Fibroblast of skin of abdomen (primary cell): ENCODE results near the gene SEC61B.
A peak's percentile ranks its signal among the peaks of the same experiment; 100 is the strongest.
"Not testable (repeated sequence)": the region's sequence is repeated elsewhere in the genome, so short reads cannot be mapped to it uniquely, and the experiment has no call there.

ENCODE experiments used
- DNase-seq: peaks from one replicate; pipeline ENCODE4 v3.0.0-alpha.2; 2013

The SEC61B gene

DNA sequence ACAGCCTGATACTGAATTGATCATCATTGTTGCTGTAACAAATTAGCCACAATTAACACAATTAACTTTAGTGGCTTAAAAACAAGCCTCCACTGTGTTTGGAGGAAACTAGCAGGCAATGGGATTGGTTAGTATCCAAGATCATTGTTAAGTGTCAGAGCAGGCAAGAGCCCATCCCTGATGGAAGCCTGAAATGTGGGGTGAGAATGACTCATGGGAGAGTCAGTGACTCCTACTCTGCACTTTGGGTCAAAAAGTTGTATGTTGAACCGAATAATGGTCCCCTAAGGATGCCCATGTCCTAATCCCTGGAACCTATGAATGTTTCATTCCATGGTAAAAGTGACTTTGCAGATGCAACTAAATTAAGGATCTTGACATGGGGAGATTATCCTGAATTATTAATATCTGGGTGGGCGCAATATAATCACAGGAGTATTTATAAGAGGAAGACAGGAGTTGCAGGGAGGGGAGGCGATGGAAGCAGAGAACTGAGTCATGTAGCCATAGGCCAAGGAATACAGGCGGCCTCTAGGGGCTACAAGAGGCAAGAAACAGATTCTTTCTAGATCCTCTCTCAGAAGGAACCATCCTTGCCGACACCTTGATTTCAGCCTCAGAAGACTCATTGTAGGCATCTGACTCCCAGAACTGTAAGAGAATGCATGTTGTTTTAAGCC is 29.2 kb upstream of the SEC61B start:
- DNase-seq = peak; percentile 23

GRCh38 chr9:99193466-99193821 is 28.6 kb upstream of the SEC61B start:
- no peak for DNase-seq

DNA sequence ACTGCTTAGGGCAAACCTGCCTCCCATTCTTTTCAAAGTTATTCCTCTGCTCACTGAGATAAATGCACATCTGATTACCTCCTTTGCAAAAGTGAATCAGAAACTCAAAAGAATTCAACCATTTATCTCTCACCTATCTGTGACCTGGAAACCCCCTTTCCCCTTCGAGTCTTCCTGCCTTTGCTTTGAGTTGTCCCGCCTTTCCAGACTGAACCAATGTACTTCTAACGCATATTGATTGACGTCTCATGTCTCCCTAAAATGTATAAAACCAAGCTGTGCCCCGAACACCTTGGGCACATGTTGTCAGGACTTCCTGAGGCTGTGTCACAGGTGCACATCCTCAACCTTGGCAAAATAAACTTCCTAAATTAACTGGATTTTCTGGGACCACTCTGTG is 25.6 kb upstream of the SEC61B start:
- not testable (repeated sequence) for DNase-seq

- DNase-seq = no peak
Observed at GRCh38 chr9:99197124-99197630, 24.9 kb upstream of the SEC61B start.

- DNase-seq = no peak
Observed at GRCh38 chr9:99197987-99198386, 24.1 kb upstream of the SEC61B start.

DNA sequence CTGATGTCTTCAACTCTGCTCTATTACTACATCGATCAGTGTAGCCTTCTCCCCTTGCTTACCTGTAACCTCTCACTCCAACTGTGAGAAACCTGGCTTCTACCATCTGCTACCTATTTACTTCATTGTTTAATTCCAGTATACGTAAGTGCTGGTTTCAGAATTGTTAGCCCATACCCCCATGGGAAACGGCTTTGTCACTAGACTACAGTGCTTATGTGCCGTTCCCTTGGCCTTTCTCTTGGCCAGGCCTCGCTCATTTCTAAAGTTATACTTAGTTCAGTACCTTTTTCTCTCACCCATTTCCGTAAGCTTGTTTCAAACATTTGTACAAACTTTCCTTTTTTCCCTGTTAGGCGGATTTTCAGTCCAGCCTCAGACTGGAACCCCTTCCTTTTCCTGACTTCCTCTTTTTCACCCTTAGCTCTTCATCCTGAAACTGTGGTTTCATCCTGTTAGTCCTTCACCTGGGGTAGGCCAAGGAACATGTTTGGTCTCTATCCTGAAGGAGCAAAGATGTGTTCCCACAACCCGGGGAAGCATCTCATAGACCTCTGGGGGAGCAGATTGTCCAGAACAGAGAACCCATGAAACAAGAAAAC is 22.0 kb upstream of the SEC61B start:
- no peak for DNase-seq

GRCh38 chr9:99201603-99202002 is 20.5 kb upstream of the SEC61B start:
- DNase-seq = no peak

DNA sequence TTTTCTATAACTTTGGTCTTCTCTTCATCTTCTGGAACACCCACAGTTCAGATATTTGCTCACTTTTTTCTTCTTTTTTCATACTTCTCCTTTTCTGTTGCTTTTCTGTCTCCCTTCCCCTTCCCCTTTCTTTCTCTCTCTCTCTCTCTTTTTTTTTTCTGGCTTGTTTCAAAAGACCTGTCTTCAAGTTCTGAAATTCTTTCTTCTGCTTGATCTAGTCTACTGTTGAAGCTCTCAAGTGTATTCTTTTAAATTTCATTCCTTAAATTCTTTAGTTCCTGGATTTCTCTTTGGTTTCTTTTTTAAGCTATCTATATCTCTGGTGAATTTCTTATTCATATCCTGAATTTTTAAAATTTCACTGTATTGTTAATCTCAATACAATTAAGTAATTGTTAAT is 11.5 kb upstream of the SEC61B start:
- no peak for DNase-seq

DNA sequence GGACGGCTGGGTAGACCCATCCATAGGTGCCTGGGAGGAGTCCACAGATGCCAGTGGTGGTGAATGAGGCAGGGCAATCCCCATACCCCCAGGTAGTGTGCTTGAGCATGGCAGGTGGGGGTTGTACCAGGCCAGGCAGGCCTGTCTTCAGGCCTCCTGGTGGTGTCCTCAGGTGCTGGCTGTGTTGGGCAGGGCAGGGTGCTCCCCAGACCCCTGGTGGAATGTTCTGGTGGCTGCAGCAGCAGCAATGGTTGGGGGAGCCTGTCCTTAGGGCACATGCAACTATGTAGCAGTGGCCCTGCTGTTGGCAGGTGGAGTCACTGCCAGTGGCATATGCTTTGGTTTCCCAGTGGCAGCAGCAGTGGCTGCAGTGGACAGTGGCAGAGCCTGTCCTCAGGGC is 10.3 kb upstream of the SEC61B start:
- no peak for DNase-seq

DNA sequence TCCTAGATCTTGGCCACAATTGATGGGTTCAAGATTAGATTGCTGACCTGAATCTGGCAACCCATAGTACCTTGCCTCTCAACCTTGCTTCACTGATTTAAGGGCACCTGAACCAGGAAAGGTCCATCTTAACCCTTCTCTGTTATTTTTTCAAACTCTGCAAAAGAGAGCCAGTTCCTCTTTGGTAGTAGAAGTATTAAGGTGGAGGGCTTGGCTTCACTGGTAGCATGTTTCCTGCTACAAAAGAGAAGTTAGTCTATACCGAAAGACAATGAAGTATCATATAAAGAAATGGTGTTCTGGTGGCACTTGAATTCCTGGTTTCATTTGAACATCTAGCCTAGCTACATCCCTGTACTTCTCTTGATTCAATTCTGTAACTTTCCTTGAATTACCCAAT is 8.9 kb upstream of the SEC61B start:
- DNase-seq = no peak

DNA sequence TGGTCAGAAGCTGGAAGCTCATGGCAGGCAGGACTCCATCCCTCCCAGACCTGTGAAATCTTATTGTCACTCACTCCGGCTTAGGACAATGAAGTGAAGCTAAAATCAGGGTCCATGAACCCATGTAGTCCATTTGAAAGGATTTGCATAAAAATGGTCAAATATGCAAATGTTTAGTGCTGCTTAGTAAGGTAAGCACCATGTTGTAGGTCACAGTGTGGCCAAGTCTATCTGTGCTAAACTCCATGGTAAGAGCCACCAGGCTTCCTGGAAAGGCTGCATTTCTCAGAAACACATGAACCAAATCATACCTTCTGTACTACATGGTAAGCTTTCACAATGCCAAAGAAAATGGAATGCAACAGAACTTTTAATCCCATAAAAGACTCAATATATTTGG is 6.0 kb upstream of the SEC61B start:
- no peak for DNase-seq

GRCh38 chr9:99220011-99220410 is 2.1 kb upstream of the SEC61B start:
- DNase-seq = no peak

DNA sequence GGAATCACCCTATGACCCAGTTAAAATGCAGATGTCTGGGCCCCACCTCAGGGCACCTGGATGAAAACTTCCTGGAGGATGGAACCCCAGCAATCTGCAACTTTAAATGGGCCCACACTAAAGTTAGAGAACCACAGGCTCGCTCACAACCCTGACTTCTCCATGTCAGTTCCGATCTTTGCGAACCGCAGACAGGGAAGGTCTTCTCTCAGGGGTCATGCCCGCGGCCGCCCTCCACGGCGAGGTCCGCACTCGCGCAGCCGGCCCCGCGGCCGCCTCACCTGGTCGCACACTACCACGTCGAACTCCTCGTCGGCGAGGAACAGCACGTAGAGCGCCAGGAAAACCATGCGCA is 839 bp upstream of the SEC61B start:
- no peak for DNase-seq

DNA sequence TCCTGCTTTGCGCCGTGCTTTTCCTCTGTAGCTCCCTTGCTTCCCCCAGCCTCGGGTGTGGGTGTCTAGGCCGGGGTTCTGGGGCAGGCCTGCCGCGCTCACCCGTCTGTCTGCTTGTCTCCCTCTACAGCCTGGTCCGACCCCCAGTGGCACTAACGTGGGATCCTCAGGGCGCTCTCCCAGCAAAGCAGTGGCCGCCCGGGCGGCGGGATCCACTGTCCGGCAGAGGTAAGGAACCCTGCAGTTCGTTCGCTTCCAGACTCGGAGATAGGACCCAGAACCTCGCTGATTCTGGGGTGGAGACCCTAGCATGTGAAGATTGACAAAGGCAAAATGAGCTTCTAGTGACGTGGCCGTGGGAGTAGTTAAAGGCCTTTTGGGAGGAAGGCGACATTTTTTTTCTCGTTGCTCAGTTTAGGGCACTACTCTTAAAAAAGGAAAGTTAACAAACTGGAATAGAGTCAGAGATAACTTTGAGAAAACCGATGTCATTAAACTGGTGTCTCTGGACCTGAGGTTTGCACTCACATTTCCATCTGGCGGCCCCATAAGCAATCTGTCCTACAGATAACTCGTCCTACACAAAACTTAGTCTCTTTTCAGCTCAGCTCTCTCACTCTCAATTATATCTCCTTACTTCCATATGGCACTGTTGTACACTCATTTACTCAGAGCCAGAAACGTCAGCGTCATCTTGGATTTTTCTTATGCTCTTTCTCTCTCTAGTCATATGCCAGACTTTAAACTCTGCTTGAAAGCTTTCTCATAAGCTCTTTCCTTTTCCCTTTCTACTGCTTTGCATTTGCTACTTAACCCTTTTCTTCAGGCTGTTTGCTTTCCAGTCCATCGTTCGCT is 561 bp downstream of the SEC61B start:
- DNase-seq = peak; percentile 6

- no peak for DNase-seq
Observed at GRCh38 chr9:99224445-99224844, 2.4 kb downstream of the SEC61B start.

DNA sequence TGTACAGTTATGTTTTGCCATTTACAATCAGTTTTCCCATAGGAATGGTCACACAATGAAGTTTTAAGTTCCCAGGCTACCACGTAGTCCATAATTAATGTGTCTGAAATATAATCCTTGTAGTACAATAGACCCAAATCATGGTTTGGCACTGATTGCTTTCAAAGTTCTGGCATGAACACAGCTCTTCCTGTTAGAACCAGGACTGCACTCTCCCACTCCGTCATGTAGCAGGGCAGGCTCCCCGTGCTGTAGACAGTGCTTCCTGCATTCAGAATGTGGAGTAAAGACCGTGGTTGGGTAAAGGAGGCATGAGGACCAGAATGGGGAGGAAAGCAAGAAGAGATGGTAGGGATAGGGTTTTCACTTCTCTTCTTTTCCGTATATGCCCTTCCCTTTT is 4.0 kb downstream of the SEC61B start:
- DNase-seq = no peak

DNA sequence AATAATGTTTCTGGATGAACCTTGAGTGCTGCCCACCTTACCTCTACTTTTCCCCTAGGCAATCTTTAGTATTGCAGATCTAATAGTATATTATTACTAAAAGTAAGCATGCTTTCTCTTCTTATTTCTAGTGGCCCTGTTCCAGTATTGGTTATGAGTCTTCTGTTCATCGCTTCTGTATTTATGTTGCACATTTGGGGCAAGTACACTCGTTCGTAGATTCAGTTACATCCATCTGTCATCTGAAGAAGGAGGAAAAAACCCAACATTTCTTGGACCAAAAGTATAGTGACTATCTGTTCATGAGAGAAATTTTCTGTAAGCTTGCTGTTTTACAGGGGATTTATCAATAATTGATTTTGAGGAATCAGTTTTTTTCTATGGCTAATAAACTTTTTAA is 8.1 kb downstream of the SEC61B start:
- DNase-seq = no peak

GRCh38 chr9:99231711-99232110 is 9.6 kb downstream of the SEC61B start:
- DNase-seq = no peak

- DNase-seq = no peak
Observed at GRCh38 chr9:99234618-99235017, 12.5 kb downstream of the SEC61B start.

- no peak for DNase-seq
Observed at GRCh38 chr9:99235069-99235468, 13.0 kb downstream of the SEC61B start.

- no peak for DNase-seq
Observed at GRCh38 chr9:99235926-99236634, 14.0 kb downstream of the SEC61B start.

- no peak for DNase-seq
Observed at GRCh38 chr9:99237356-99237755, 15.3 kb downstream of the SEC61B start.

DNA sequence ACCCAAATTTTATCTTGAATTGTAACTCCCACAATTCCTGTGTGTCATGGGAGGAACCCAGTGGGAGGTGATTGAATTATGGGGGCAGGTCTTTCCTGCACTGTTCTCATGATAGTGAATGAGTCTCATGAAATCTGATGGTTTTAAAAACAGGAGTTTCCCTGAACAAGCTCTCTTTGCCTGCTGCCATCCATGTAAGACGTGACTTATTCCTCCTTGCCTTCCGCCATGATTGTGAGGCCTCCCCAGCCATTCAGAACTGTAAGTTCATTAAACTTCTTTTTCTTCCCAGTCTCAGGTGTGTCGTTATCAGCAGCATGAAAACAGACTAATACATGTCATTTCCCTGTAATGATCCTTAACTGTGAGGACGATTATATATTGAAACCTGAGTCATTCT is 15.8 kb downstream of the SEC61B start:
- not testable (repeated sequence) for DNase-seq
